ENCODE data around the gene MAPK8IP1.

The MAPK8IP1 gene

DNA sequence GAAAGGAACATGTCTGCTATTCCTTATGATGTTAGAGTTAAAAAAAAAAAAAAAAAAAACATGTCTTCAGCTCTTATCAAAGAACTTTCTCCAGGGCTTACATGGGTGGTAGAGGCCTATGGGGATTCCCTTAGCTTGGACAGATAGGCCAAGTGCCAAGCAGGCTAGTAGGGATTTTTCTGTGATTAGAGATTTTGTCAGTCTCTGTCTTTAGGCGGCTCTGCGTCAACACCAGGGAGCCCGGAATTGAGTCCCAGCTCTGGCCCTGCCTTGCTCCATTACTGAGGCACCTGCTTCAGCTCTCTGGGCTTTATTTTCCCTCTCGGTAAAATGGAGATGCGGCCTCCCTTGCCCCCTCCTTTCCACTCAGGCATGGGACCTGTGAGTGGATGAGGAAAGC, 25.1 kb upstream of the MAPK8IP1 start:
- no peak for DNase-seq (ENCODE audit: low read depth)

DNA sequence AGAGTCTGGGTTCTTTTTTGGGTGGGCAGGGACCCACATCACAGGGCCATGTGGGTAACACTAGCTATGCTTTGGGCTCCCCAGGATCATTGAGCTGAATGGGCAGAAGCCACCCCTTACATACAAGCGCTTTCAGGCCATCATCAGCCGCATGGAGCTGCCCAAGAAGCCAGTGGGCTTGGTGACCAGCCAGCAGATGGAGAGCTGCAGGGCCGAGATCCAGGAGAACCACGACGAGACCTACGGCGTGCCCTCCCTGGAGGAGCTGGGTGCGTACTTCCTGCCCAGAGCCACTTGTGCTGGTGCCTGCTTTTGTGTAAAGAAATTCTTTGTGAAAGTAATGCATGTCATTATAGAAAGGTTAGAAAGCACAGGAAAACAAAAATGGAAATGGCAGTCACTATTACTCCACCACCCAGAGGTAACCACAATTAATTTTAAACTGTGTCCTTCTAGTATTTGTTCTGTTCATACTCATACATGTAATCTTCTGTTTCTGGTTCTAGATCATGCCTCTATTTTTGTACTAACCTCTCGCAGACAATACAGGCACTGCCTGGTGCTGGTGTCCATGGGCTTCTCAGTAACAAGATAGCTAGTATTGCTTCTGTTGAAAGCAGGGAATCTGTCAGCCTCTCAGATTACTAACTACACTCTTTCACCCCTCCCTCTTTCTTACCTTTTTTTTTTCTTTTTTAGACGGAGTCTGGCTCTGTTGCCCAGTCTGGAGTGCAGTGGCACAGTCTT, 24.5 kb upstream of the MAPK8IP1 start:
- no peak for DNase-seq (ENCODE audit: low read depth)

DNA sequence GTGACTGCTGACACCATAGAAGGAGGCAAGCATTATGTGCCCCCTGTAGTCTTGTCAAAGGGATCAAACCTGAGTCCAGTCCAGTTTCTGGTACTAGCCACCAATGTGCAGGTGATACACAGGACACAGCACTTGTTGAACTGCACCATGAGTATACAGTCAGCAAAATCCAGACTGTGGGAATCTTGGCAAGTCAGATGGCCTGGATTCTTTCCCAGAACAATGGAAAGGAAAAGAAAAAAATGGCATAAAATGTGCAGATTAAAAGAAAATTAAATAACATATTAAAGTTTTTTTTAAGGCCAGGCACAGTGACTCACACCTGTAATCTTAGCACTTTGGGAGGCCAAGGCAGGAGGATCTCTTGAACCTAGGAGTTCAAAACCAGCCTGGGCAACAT, 21.4 kb upstream of the MAPK8IP1 start:
- DNase-seq (ENCODE audit: low read depth), result no peak

DNA sequence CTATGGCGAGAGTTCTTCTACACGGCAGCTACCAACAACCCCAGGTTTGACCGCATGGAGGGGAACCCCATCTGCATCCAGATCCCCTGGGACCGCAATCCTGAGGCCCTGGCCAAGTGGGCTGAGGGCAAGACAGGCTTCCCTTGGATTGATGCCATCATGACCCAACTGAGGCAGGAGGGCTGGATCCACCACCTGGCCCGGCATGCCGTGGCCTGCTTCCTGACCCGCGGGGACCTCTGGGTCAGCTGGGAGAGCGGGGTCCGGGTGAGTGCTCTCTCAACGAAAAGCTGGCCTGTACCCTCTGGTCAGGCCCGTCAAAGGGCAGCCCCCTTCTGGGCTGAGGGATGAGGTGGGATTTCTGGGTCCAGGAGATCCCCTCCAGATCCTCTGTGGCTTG, 15.9 kb upstream of the MAPK8IP1 start:
- no peak for DNase-seq (ENCODE audit: low read depth)

DNA sequence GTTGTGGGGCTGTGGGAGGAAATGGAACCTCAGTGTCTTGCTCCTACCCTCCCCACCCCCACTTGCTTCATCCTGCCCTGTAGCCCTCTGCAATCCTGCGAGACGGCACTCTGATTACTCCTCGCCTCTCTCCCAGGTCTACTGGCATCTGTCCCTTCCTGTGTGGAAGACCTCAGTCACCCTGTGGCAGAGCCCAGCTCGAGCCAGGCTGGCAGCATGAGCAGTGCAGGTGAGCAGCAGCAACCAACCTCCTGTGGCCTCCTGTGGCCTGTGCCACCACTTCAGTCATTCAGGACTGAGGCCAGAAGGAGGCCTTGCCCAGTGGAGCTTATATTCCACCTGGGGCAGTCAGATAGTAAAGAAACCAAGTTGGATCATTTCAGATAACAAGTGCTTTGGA, 14.7 kb upstream of the MAPK8IP1 start:
- no peak for DNase-seq (ENCODE audit: low read depth)

DNA sequence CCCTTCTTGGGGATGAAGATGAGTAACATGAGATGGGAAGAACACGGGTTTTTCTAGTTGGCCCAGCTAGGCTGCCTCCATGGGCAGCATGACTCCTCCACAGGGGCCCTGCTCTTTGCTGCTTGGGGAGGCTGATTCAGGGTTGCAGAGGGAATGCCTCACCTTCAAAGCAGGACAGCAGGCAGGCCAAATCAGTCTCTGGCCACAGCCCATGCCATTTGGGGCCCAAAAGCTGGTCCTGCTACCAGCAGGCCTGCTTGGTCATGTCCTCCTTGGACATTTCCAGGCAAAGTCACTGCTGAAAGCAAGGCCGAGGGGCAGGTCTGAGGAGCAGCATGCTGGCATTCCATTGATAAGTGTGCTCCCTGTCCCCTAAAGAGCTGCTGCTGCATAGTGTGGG, 13.8 kb upstream of the MAPK8IP1 start:
- DNase-seq (ENCODE audit: low read depth), result no peak

DNA sequence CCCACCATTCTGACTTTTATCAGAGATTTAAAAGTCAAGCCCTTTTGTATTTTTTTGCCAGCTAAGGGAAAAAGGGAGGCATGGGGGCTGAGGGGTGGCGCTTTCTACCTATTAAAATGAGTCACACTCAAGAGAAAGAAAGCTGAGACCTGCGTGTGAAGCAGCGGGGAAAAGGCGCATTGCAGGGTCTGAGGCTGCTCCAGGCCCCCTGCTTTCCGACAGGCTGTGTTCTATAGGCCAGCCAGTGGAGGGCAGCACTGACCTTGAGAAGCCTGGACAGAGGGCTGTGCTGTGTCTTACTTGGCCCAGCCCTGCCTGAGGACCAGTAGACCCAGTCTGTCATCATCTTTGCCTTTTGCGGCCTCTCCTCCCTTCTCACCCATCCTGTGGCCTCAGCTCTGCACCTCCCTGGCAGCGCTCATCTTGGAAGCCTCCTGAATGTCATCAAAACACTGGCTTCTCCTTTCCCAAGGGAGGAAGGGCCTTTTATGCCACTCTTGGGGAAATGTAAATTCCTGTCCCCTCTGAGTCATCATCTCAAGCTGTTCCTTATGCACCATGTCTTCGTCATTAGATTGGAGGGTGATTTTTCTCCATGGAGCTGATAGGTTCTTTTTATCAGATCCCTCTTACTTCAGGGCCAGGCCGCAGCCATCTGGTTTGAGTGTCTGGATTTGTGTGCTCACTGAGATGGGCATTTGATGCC, 12.6 kb upstream of the MAPK8IP1 start:
- peak; percentile 60 for DNase-seq (ENCODE audit: low read depth)

DNA sequence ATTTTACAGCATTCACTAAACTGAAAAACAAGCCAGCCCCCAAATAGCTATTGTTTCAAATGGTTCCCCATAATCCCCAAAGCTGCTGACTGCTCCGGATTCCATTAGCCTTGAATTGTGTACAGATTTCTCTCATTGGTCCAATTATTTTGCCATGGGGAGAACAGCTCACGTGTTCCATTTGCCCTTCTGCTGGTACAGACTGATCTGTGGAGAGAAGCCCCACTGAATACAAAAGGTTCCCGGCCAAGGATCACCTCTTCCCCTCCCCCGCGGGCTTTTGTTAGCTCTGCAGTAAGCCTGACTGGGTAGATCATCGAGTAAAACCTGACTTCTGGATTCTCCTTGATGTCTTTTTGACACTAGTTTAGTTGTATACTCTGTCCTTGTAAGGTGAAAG, 9.1 kb upstream of the MAPK8IP1 start:
- DNase-seq (ENCODE audit: low read depth), result no peak

DNA sequence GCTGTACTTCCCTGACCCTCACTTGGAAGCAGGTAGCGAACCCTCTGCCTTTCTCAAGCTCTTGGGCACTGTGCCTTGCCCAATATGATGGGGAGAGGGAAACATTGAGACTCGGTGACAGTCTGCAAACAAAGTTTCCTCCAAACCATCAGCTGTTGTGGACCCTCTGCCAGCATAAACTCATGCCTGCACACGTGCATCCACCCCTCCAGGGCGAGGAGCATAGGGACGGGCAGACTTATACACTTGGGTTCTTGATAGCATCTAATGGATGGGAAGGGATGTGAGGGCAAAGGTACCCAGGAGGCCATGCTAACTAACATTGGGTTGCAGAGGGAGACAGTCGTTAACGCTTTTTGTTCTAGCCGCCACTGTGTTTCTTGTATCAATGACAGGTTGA, 8.2 kb upstream of the MAPK8IP1 start:
- DNase-seq (ENCODE audit: low read depth), result no peak

DNA sequence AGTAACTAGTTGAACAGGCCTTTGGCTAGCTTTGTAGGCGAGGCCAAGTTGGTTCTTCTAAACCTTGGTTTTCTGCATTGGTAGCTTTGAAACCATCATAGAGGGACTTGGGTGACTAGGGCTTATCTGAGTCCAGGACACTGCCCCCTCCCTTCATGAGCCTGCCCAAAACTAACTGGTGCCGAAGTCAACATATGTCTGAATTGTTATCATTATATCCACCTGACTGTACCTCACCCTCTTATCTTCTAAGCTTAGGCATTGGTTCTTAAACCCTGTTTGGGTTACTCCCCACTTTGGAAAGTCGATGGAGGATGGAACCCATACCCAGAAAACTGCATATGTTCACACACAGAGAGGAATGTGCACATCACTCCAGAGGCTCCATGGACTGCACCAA, 7.6 kb upstream of the MAPK8IP1 start:
- DNase-seq (ENCODE audit: low read depth), result no peak

DNA sequence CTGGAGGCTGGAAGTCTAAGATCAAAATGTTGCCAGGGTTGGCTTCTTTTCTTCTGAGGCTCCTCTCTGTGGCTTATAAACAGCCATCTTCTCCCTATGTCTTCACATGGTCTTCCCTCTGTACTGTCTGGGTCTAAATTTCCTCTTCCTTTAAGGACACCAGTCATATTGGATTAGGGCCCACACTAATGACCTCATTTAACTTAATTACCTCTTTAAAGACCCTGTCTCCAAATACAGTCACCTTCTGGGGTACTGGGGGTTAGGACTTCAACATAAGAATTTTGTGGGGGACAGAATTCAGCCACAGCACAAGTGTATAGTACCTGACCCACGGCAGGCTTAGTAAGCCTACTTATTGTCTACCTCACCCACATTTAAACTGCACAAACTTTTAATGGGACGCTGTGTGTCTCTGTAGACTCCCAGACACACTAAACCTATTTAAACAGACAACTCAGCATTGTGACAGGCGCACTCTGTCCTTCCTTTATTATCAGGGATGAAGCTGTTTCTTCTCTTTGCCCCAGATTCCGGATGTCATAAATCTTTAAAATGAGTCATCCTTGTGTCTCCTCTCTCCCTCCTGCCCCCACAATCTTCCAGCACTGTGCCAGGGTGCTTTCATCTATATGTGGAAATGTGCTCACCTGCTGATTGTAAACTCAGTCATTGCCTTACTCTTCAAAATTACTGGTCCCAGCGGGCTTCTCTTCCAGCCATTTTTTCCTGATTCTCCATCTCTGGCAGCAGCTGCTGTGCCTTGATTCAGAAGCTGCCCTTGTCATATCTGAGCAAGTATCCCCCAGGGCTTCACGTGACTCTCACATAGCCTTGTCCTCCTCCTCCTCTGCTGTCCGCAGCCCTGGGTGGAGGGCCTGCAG, 5.4 kb upstream of the MAPK8IP1 start:
- no peak for DNase-seq (ENCODE audit: low read depth)

DNA sequence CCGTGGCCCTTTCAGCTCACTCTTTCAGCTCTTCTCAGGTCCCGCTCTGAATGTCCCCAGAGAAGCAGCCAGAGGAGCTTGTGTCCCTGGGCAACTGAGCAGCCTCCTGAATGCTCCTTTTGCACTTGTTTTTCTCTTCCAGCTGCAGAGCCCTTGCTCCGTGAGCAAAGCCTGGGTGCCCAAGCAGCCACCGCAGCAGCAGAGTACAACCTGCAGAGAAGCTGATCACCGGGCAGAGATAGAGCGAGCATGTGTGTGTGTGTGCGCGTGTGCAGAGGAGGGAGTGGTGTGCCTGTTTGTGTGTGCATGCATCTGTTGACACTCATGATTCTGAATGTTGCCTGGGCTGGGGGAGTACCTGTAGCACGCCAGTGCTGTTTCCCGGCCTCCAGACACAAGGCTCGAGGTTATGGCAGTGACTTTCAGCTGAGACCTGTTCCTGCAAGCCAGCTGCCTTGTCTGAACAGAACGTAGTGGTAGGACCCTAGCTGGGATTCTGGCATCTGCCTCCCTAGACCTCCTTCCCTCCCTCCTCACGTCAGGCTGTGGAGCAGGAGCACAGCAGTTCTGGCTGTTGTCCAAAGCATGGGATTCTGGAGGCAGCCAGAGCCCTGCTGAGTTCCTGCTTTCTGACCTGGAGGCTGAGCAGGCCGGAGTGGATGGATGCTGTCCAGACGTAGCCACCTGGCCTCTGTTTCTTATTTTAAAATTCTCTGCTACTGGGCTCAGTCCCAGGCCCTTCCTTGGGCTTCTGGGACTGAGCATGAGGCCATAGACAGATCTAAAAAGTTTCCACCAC, 4.5 kb upstream of the MAPK8IP1 start:
- no peak for DNase-seq (ENCODE audit: low read depth)

DNA sequence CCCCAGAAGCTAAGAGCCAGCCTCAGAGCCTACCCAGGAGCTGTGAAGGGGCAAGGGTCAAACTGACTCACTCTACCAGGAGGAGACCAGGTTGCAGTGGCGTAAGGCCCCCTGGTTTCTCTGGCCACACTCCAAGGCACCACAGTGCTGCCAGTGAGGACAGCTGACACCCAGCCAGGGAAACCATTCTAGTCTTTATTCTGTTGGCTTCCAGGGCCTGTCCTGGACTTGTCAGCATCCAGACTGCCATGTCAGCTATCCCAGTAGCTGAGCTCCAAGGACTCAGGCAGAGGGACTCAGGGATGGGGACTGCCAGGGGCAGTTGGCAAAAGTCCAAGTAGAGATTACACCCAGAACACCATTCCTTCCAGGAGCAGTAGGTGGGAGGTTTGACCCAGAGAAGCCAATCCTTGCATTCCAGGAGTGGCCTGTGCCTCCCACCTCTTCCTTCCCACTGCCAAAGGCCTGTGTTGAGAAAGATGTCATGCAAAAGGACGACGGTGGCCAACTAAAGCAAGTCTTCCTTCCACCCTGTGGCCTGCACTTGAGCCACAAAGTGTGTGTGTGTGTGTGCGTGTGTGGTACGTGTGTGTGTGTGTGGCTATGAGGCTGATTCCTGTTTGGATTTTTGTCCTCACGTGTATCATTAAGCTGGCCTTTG, 3.6 kb upstream of the MAPK8IP1 start:
- no peak for DNase-seq (ENCODE audit: low read depth)

DNA sequence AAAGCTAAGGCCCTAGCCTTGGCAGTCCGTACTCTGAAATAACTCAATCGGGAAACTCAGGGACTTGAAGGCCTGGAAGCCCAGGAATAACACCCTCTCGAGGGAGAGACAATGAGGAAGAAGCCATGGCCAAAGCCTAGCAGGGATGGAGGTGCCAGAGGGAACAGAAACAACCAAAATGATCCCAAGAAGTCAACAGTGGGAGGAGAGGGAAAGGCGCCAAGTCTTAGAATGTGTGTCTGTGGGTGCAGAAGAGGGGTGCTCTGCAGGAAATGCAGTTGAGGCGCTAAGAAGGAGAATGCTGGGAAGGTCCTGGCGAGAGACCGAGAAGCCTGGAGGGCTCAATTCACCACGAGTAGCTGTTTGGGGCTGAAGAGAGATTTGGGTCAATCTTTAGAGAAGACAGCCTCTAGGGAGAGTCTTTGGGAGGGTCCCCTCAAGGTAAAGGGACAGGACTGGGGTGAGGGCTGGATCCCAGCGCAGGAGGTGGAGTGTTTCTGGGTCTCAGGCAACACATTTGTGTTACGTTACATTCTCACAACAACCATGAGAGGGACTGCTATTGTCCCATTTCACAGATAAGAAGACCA, 760 bp upstream of the MAPK8IP1 start:
- no peak for DNase-seq (ENCODE audit: low read depth)

DNA sequence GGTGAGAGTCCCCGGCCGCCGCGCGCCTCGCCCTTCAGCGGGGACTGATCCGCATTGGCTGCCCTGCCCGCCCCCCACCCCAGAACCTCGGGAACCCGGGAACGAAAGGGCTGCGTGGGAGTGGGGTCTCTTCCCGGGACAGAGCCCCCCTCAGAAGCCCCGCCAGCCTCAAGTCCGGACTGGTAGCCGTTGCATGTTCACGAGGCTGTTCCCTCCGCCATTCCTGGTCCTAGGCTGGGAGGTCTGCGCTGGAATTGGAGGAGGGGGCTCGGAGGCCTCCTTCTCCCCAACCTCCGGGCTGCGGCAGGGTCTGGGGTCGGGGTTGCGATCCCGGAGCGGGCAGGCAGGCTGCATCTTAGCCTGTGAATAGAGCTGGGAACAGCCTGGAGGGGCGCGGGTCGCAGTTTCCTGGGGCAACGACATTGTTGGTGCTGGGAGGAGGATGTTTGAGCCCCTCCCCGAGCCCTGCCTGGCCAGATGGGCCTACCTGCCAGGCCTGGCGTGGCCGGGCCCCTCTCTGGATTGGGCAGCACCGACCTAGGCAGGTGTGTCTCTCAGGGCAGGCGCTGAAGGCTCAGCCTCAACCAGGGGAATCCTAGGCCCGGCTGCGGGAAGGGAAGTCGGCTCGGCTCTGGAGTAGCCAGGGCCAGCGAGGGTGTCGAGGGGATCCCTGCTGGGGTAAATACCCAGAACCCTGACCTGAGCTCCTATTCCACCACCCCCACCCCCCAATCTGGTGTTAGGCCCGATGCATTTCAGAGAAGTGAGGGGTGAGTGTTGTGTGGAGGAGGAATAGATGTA, 670 bp downstream of the MAPK8IP1 start:
- no peak for DNase-seq (ENCODE audit: low read depth)

DNA sequence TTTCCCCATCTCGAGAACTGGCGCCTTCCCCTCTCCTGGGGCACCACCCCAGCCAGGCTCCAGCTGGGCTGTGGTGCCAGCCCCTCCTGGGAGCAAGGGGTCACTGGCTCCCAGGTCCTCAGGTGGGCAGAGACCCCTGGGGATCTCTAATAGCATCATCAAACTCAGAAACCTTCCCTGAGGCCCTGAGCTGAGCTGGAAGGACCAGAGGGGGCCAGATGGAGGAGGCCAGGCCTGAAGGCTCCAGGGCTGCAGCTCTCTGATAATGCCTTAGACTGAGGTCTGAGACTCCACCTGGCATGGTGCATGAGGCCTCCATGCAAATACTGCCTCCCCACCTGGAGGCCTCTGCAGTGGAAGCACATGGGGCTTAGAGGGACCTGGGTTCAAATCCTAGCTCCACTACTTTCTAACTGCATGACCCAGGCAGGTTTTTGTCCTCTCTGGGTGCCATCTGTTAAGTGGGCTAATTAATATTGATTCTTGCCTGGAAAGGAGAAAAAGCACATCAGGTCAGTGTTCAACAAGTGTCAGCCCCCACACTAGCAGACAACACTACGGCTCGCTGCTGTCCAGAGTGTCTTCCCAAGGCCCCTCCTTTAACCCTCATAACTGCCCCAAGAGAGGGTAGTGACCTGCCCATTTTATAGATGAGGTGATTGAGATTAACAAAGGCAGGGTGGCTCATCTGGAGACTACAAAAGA, 1.5 kb downstream of the MAPK8IP1 start:
- no peak for DNase-seq (ENCODE audit: low read depth)

DNA sequence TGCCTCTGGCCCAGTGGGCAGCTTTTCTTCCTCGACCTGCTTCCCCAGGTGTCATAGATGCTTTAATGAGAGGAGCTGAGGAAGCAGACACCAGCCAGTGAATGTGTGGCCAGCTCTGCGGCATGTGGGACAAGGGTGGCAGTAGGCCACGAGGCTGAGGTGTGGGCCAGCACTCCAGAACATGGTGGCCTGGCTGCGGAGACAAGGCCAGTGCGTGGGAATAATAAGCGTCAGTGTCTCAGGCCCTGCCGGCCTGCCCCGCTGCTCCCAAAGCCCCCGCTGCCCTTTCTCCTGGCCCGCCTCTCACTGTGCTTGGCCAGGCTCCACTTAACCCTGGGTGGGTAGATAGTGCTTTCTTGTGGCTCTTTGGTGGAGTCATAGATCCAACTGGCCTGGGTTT, 2.1 kb downstream of the MAPK8IP1 start:
- no peak for DNase-seq (ENCODE audit: low read depth)

DNA sequence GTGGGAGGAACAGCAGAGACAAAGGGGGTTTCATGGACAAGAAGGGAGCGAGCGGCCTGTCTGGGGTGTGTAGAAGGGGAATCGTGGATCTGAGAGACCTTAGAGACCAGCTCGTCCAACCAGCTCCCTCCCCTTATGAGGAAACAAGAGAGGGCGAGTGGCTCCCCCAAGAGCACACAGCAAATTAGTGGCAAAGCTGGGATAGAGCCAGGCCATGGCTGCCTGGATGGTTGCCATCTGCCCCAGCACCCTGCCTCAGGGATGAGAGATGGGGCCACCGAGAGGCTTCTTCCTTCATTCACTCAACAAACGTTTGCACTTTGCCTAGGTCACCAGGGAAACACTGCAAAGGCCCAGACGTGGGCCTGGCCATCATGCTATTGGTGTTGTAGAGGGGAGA, 4.1 kb downstream of the MAPK8IP1 start:
- DNase-seq (ENCODE audit: low read depth), result no peak

DNA sequence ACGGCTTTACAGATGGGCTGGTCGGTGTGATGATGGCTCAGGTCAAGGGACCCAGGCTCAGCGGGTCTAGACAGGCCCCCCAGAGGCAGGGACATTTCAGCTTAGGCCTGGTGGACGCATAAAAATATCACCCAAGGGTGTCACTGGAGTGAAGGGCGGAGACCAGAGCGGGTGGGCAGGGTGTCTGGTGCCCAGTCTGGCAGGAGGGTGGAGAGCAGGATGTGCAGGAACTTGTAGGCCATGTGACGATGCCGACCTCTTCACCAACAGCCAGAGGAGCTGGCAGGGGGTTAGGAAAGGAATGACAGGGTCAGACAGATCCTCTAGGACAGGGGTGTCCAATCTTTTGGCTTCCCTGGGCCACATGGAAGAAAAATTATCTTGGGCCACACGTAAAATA, 4.5 kb downstream of the MAPK8IP1 start:
- DNase-seq (ENCODE audit: low read depth), result no peak

All from fibroblast of the conjunctiva (primary cell).